ENCODE results near the gene SNX30.

The SNX30 gene

GRCh38 chr9:112757940-112758339 is 7.4 kb downstream of the SNX30 start:
- Mint-ChIP-seq H3K27me3 (no peaks in the 10 kb centered on the region), H3K4me1 (peaks cover 61% of the 10 kb centered on the region), H3K4me3 (no peak overlapping the region), H3K27ac (no peak overlapping the region), H3K36me3 (peaks cover 30% of the 10 kb centered on the region), H3K9me3 (no peaks in the 10 kb centered on the region)
- no peak for DNase-seq
- CTCF ChIA-PET = no interaction called here

- no peak for DNase-seq
- Mint-ChIP-seq H3K4me3 (no peak overlapping the region), H3K27ac (no peak overlapping the region), H3K9me3 (no peaks in the 10 kb centered on the region), H3K27me3 (no peaks in the 10 kb centered on the region), H3K4me1 (peaks cover 32% of the 10 kb centered on the region), H3K36me3 (peaks cover 22% of the 10 kb centered on the region)
- CTCF ChIA-PET = no interaction called here
Observed at GRCh38 chr9:112760821-112761220, 10.3 kb downstream of the SNX30 start.

- DNase-seq = no peak
- Mint-ChIP-seq H3K27me3 (no peaks in the 10 kb centered on the region), H3K4me1 (peaks cover 24% of the 10 kb centered on the region), H3K9me3 (peaks cover 8% of the 10 kb centered on the region), H3K4me3 (no peak overlapping the region), H3K27ac (no peak overlapping the region), H3K36me3 (peaks cover 23% of the 10 kb centered on the region)
- CTCF ChIA-PET = no interaction called here
Observed at GRCh38 chr9:112761912-112762655, 11.5 kb downstream of the SNX30 start.

GRCh38 chr9:112762726-112763518 is 12.4 kb downstream of the SNX30 start:
- Mint-ChIP-seq H3K27me3 (no peaks in the 10 kb centered on the region), H3K36me3 (peaks cover 16% of the 10 kb centered on the region), H3K4me1 (peaks cover 15% of the 10 kb centered on the region), H3K27ac (no peak overlapping the region), H3K9me3 (peaks cover 8% of the 10 kb centered on the region), H3K4me3 (no peak overlapping the region)
- no peak for DNase-seq
- CTCF ChIA-PET = interaction anchor here (0.5 kb wide), 1 partner anchor 799 kb away, joined by 4 read pairs; no protein-coding TSS in a partner anchor

GRCh38 chr9:112764344-112764743 is 13.8 kb downstream of the SNX30 start:
- Mint-ChIP-seq H3K36me3 (peaks cover 15% of the 10 kb centered on the region), H3K4me1 (peaks cover 5% of the 10 kb centered on the region), H3K4me3 (no peak overlapping the region), H3K27me3 (no peaks in the 10 kb centered on the region), H3K27ac (no peak overlapping the region), H3K9me3 (peaks cover 8% of the 10 kb centered on the region)
- no peak for DNase-seq
- CTCF ChIA-PET = interaction anchor here (0.6 kb wide), 1 partner anchor 25 kb away, joined by 3 read pairs; no protein-coding TSS in a partner anchor

GRCh38 chr9:112764837-112765236 is 14.3 kb downstream of the SNX30 start:
- DNase-seq = no peak
- Mint-ChIP-seq H3K4me1 (peaks cover 6% of the 10 kb centered on the region), H3K36me3 (peaks cover 16% of the 10 kb centered on the region), H3K4me3 (no peak overlapping the region), H3K27ac (no peak overlapping the region), H3K9me3 (peaks cover 8% of the 10 kb centered on the region), H3K27me3 (no peaks in the 10 kb centered on the region)
- CTCF ChIA-PET = no interaction called here

- no peak for DNase-seq
- H3K4me3 Mint-ChIP-seq = no peak overlapping the region
- no peak overlapping the region for H3K27ac Mint-ChIP-seq
- no peaks in the 10 kb centered on the region for H3K27me3 Mint-ChIP-seq
- CTCF ChIA-PET = interaction anchor here (0.6 kb wide), 1 partner anchor 60 kb away, joined by 3 read pairs; no protein-coding TSS in a partner anchor
- H3K4me1 Mint-ChIP-seq = peaks cover 4% of the 10 kb centered on the region
- H3K36me3 Mint-ChIP-seq = peaks cover 17% of the 10 kb centered on the region
- peaks cover 8% of the 10 kb centered on the region for H3K9me3 Mint-ChIP-seq
Observed at GRCh38 chr9:112765281-112765680, 14.7 kb downstream of the SNX30 start.

GRCh38 chr9:112771359-112772214 is 21.0 kb downstream of the SNX30 start:
- H3K9me3 Mint-ChIP-seq = peaks cover 1% of the 10 kb centered on the region
- CTCF ChIA-PET = no interaction called here
- H3K27ac Mint-ChIP-seq = peak overlapping the region; percentile 26
- no peak for DNase-seq
- peaks cover 33% of the 10 kb centered on the region for H3K4me1 Mint-ChIP-seq
- H3K36me3 Mint-ChIP-seq = peaks cover 18% of the 10 kb centered on the region
- no peak overlapping the region for H3K4me3 Mint-ChIP-seq
- H3K27me3 Mint-ChIP-seq = no peaks in the 10 kb centered on the region

GRCh38 chr9:112772215-112772509 is 21.6 kb downstream of the SNX30 start:
- H3K4me3 Mint-ChIP-seq = no peak overlapping the region
- peaks cover 33% of the 10 kb centered on the region for H3K4me1 Mint-ChIP-seq
- peak overlapping the region; percentile 9 for H3K27ac Mint-ChIP-seq
- no peaks in the 10 kb centered on the region for H3K27me3 Mint-ChIP-seq
- DNase-seq = no peak
- H3K36me3 Mint-ChIP-seq = peaks cover 18% of the 10 kb centered on the region
- CTCF ChIA-PET = no interaction called here
- H3K9me3 Mint-ChIP-seq = no peaks in the 10 kb centered on the region

GRCh38 chr9:112772551-112772950 is 22.0 kb downstream of the SNX30 start:
- Mint-ChIP-seq H3K4me1 (peaks cover 33% of the 10 kb centered on the region), H3K27ac (no peak overlapping the region), H3K9me3 (no peaks in the 10 kb centered on the region), H3K4me3 (no peak overlapping the region), H3K36me3 (peaks cover 17% of the 10 kb centered on the region), H3K27me3 (no peaks in the 10 kb centered on the region)
- CTCF ChIA-PET = no interaction called here
- DNase-seq = no peak

- no peaks in the 10 kb centered on the region for H3K27me3 Mint-ChIP-seq
- peaks cover 9% of the 10 kb centered on the region for H3K36me3 Mint-ChIP-seq
- H3K4me3 Mint-ChIP-seq = no peak overlapping the region
- CTCF ChIA-PET = no interaction called here
- H3K4me1 Mint-ChIP-seq = peaks cover 33% of the 10 kb centered on the region
- no peak overlapping the region for H3K27ac Mint-ChIP-seq
- no peak for DNase-seq
- no peaks in the 10 kb centered on the region for H3K9me3 Mint-ChIP-seq
Observed at GRCh38 chr9:112774006-112774996, 23.7 kb downstream of the SNX30 start.

GRCh38 chr9:112777914-112778313 is 27.4 kb downstream of the SNX30 start:
- peaks cover 13% of the 10 kb centered on the region for H3K4me1 Mint-ChIP-seq
- CTCF ChIA-PET = interaction anchor here (0.9 kb wide), 1 partner anchor 15 kb away, joined by 3 read pairs; no protein-coding TSS in a partner anchor

GRCh38 chr9:112780450-112781036 is 30.0 kb downstream of the SNX30 start:
- DNase-seq = no peak
- Mint-ChIP-seq H3K36me3 (no peaks in the 10 kb centered on the region), H3K27ac (no peak overlapping the region), H3K4me3 (no peak overlapping the region), H3K9me3 (no peaks in the 10 kb centered on the region), H3K27me3 (no peaks in the 10 kb centered on the region), H3K4me1 (peaks cover 5% of the 10 kb centered on the region)
- CTCF ChIA-PET = no interaction called here

More at GRCh38 chr9:112777914-112778313, 27.4 kb downstream of the SNX30 start:
- Mint-ChIP-seq H3K9me3 (no peaks in the 10 kb centered on the region), H3K27me3 (no peaks in the 10 kb centered on the region), H3K27ac (no peak overlapping the region), H3K4me3 (no peak overlapping the region), H3K36me3 (no peaks in the 10 kb centered on the region)
- DNase-seq = no peak
